PFSK-1 (cell line): ENCODE measurements around the gene RAB3C.

ENCODE experiments used
- FOXP2 ChIP-seq: optimal IDR thresholded peaks from 2 replicates; pipeline ENCODE3; 2011; ENCODE audit warnings: borderline replicate concordance, control low read depth, inconsistent platforms; ENCODE audit not compliant: insufficient read depth; ENCODE audit errors: extremely low read length, extremely low read depth
- POLR2AphosphoS5 ChIP-seq: IDR thresholded peaks from 2 replicates; pipeline ENCODE4 v1.6.1; 2012; ENCODE audit warnings: low read depth, mild to moderate bottlenecking, control low read depth, low read length, moderate library complexity
- REST ChIP-seq, 2 experiments: IDR thresholded peaks; 2 replicates each; pipeline versions ENCODE4 v1.6.1 to v1.8.0; 2011 to 2012; ENCODE audit warnings: low read depth in 2 of 2, low read length in 2 of 2, control low read depth in 1 of 2, inconsistent platforms in 1 of 2, mild to moderate bottlenecking in 1 of 2, moderate library complexity in 1 of 2; ENCODE audit not compliant: insufficient read depth in 1 of 2
- SIN3A ChIP-seq: IDR thresholded peaks from 2 replicates; pipeline ENCODE4 v1.6.1; 2012; ENCODE audit warnings: mild to moderate bottlenecking, low read length, moderate library complexity, borderline replicate concordance; ENCODE audit not compliant: insufficient read depth
- TAF1 ChIP-seq: IDR thresholded peaks from 2 replicates; pipeline ENCODE4 v1.6.1; 2012; ENCODE audit warnings: low read length, control low read depth, borderline replicate concordance; ENCODE audit not compliant: insufficient read depth

The RAB3C gene

DNA sequence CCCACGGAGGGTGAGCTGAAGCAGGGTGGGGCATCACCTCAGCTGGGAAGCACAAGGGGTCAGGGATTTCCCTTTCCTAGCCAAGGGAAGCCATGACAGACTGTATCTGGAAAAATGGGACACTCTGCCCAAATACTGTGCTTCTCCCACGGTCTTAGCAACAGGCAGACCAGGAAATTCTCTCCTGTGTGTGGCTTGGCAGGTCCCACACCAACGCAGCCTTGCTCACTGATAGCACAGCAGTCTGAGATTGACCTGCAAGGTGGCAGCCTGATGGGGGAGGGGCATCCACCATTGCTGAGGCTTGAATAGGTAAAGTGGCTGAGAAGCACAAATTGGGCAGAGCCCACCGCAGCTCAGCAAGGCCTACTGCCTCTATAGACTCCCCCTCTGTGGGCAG is 23.2 kb downstream of the RAB3C start:
- TF ChIP-seq TAF1 (no peak), POLR2AphosphoS5 (no peak), SIN3A (no peak), FOXP2 (no peak), REST (IDR thresholded peaks at IDR 0.05; ENCODE audit: insufficient read depth in 1 of 2, low read depth in 2 of 2, low read length in 2 of 2) (no peak)

- TF ChIP-seq POLR2AphosphoS5 (no peak), TAF1 (no peak), FOXP2 (no peak), REST (IDR thresholded peaks at IDR 0.05; ENCODE audit: insufficient read depth in 1 of 2, low read depth in 2 of 2, low read length in 2 of 2) (no peak), SIN3A (no peak)
These were observed 33.1 kb downstream of the RAB3C start for GRCh38 chr5:58615972-58616371.

DNA sequence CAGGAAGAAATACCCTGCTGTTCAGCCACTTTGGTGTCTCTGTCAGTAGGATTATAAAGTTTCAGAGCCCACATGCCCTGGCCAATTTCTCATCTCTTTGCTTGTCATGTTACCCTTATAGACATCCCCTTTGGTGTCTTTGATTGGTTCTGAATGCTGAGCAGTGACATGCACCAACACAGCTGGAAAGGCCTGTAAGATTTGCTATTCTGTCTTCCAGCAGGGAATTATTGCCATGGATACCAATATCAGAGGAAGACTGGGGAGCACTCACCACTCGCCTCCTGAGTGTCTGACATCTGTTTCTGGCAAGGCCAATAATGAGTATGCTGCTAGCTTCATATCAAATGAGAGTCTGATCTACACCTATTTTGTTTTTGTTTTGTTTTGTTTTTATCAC is 34.4 kb downstream of the RAB3C start:
- TF ChIP-seq TAF1 (no peak), POLR2AphosphoS5 (no peak)

DNA sequence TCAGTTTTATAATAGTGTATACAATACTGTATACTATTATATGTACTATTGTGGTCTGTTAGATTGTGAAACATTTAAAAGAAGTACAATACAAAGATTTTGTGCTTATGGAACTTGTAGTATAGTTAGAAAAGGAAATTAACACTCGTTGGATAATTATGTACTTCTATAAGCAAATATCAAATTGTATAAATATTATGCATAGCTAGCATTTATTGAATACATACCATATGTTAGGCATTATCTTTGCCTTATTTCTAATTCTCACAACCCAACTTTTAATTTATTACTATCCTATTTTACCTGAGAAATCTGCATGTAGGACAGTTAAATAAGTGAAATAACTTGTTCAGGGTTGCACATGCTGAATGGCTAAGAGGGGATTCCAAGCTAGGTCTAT is 37.5 kb downstream of the RAB3C start:
- TF ChIP-seq TAF1 (no peak), REST (IDR thresholded peaks at IDR 0.05; ENCODE audit: insufficient read depth in 1 of 2, low read depth in 2 of 2, low read length in 2 of 2) (no peak), FOXP2 (no peak), POLR2AphosphoS5 (no peak), SIN3A (no peak)

DNA sequence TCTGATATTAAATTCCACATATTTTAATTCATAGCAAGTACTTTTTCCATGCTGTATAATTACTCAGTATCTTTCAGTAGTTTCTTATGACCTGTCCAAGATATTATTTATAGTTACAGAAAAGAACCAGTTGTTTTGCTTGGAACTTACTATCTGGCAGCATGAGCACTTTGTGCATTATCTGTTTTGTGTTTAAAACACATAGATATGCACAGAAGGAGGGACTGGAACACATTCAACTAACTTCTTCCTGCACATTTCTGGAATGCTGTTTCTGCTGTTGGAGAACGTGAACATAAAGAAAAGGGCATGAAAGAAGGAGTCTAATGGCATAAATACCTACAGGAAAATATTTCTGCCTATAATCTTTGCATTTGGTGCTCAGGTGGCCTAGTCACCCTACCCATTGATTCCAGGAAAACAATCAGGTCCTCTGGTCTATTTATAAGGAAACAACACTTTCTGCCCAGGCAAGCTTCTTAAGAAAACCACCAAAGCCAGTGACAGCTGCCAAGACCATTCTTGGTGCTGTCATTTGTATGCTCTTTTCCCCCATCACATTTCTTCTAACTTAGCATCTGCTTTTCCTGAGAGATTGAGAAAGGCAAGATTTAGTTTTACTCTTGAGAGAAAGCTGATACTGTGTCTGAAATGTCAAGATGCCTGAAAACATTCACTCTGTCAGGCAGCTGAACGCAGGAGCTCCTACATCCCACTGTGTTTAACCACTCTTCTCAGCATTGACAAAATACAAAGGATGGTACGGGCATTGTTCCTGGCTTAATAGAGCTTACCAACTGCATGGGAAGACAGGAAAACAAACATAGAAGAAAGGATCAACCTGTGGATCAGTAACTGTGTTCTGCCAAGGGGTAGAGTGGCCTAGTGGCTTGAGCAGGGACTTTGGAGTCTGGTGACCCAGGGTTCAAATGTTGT is 40.3 kb downstream of the RAB3C start:
- TF ChIP-seq FOXP2, result no peak
- TF ChIP-seq POLR2AphosphoS5, result no peak
- TF ChIP-seq SIN3A, result no peak
- TF ChIP-seq REST (IDR thresholded peaks at IDR 0.05; ENCODE audit: insufficient read depth in 1 of 2, low read depth in 2 of 2, low read length in 2 of 2), result no peak
- TF ChIP-seq TAF1, result no peak
